IPS DF 19.7 (cell line): Measurements from ENCODE around the gene PI4K2A.

Experiments
- DNase-seq: peaks from one replicate; pipeline ENCODE4 v3.0.0-alpha.2; 2013; ENCODE audit warnings: low read depth, low spot score

PI4K2A gene

GRCh38 chr10:97704341-97704740, 63.9 kb downstream of the PI4K2A start:
- DNase-seq = no peak

- DNase-seq = no peak
Measured at GRCh38 chr10:97705006-97705670, 64.7 kb downstream of the PI4K2A start.

- DNase-seq = no peak
Measured at GRCh38 chr10:97707134-97707861, 66.8 kb downstream of the PI4K2A start.

- no peak for DNase-seq
Measured at GRCh38 chr10:97708167-97708566, 67.7 kb downstream of the PI4K2A start.

GRCh38 chr10:97708976-97709946, 68.8 kb downstream of the PI4K2A start:
- DNase-seq = no peak

GRCh38 chr10:97711640-97712572, 71.4 kb downstream of the PI4K2A start:
- DNase-seq = no peak

- DNase-seq = no peak
Measured at GRCh38 chr10:97713339-97713825, 72.9 kb downstream of the PI4K2A start, which contains the start of gene MARVELD1. MARVELD1 (plus strand) TSS chr10:97713730; CDS start chr10:97713877, 147 bp downstream.

- DNase-seq = no peak
Measured at GRCh38 chr10:97713826-97714400, 73.4 kb downstream of the PI4K2A start.

- no peak for DNase-seq
Measured at GRCh38 chr10:97714401-97715258, 74.2 kb downstream of the PI4K2A start.

- no peak for DNase-seq
Measured at GRCh38 chr10:97715259-97715874, 74.9 kb downstream of the PI4K2A start.

- no peak for DNase-seq
Measured at GRCh38 chr10:97717627-97718026, 77.2 kb downstream of the PI4K2A start.

- no peak for DNase-seq
Measured at GRCh38 chr10:97718178-97718577, 77.7 kb downstream of the PI4K2A start.

- DNase-seq = no peak
Measured at GRCh38 chr10:97718659-97719142, 78.2 kb downstream of the PI4K2A start.

- no peak for DNase-seq
Measured at GRCh38 chr10:97719602-97720001, 79.1 kb downstream of the PI4K2A start.

GRCh38 chr10:97721871-97722780, 81.7 kb downstream of the PI4K2A start:
- DNase-seq = no peak

- no peak for DNase-seq
Measured at GRCh38 chr10:97723001-97723400, 82.5 kb downstream of the PI4K2A start.

GRCh38 chr10:97724341-97724941, 84.0 kb downstream of the PI4K2A start:
- DNase-seq = no peak
